IMR-90 (cell line): ENCODE results near the gene EIF4EBP2. TPM values are rescaled to one million over a fixed set of nuclear protein-coding genes. Genes with fewer than 3 reads are reported as not detected.

Source experiments
- ATAC-seq: fragments of 200-7000 bp; cut with Tn5 transposase; 2 replicates; pipeline ENCODE4 v1.9.1; 2020; ENCODE audit warnings: low read depth, mild to moderate bottlenecking, moderate library complexity
- BruUV-seq: library from RNA; stranded (reverse); fragments of 400-500 nt; replicated peaks from 2 replicates; lab custom pipeline; 2021; lab: Mats Ljungman, UMichigan
- CTCF ChIA-PET: fragments of 300-600 bp; formaldehyde crosslinking; extraction: SDS; loops from one replicate; lab custom pipeline; 2021; ENCODE audit warnings: antibody characterized with exemption; lab: Yijun Ruan, JAX
- POLR2A ChIA-PET: fragments of 300-600 bp; sonication (Branson Sonifier 250); formaldehyde crosslinking; loops from one replicate; lab custom pipeline; 2022; ENCODE audit warnings: antibody characterized with exemption; ENCODE audit not compliant: unreplicated experiment; lab: Charles Lee
- DNase-seq: peaks from one replicate; pipeline ENCODE4 v3.0.0; 2013
- H2AFZ ChIP-seq: replicated peaks from 2 replicates; pipeline ENCODE3; 2013; ENCODE audit warnings: low read length, mild to moderate bottlenecking; ENCODE audit not compliant: poor library complexity
- H2AK5ac ChIP-seq: 2 replicates; pipeline ENCODE4 v1.6.1; 2013; ENCODE audit warnings: low read depth, low read length, inconsistent platforms
- H2AK9ac ChIP-seq: replicated peaks from 2 replicates; pipeline ENCODE3; 2013; ENCODE audit warnings: mild to moderate bottlenecking, low read depth, low read length, moderate library complexity; ENCODE audit not compliant: poor library complexity
- H2BK120ac ChIP-seq: 2 replicates; pipeline ENCODE4 v1.6.1; 2013; ENCODE audit warnings: low read depth, low read length, inconsistent platforms
- H2BK15ac ChIP-seq: 3 replicates; pipeline ENCODE4 v1.6.1; 2013; ENCODE audit warnings: low read depth, low read length, inconsistent platforms
- H2BK20ac ChIP-seq: 2 replicates; pipeline ENCODE4 v1.6.1; 2013; ENCODE audit warnings: low read depth, mild to moderate bottlenecking, inconsistent platforms, low read length, moderate library complexity
- H2BK5ac ChIP-seq: 2 replicates; pipeline ENCODE4 v1.6.1; 2013; ENCODE audit warnings: mild to moderate bottlenecking, low read depth, low read length, inconsistent platforms; ENCODE audit not compliant: poor library complexity, severe bottlenecking
- H3K14ac ChIP-seq: replicated peaks from 2 replicates; pipeline ENCODE4 v1.6.1; 2013; ENCODE audit warnings: low read depth, low read length, inconsistent platforms
- H3K18ac ChIP-seq: 2 replicates; pipeline ENCODE4 v1.6.1; 2013; ENCODE audit warnings: low read depth, low read length, control low read depth
- H3K23ac ChIP-seq: 2 replicates; pipeline ENCODE4 v1.6.1; 2013; ENCODE audit warnings: low read depth, low read length, inconsistent platforms
- H3K27ac ChIP-seq: 2 replicates; pipeline ENCODE4 v1.5.1; 2013; ENCODE audit warnings: mild to moderate bottlenecking, control low read depth, low read length; ENCODE audit not compliant: insufficient read depth
- H3K27me3 ChIP-seq: 2 replicates; pipeline ENCODE4 v1.6.1; 2013; ENCODE audit warnings: low read length; ENCODE audit not compliant: control insufficient read depth, insufficient read depth
- H3K36me3 ChIP-seq: 2 replicates; pipeline ENCODE4 v1.6.1; 2013; ENCODE audit warnings: low read length, mixed read lengths; ENCODE audit not compliant: control insufficient read depth, insufficient read depth
- H3K4ac ChIP-seq: 2 replicates; pipeline ENCODE4 v1.6.1; 2013; ENCODE audit warnings: low read depth, low read length, inconsistent platforms
- H3K4me1 ChIP-seq: 2 replicates; pipeline ENCODE4 v1.6.1; 2013; ENCODE audit warnings: low read length, mixed read lengths; ENCODE audit not compliant: control insufficient read depth, insufficient read depth
- H3K4me2 ChIP-seq: 2 replicates; pipeline ENCODE4 v1.6.1; 2013; ENCODE audit warnings: low read depth, mild to moderate bottlenecking, control low read depth, low read length, moderate library complexity
- H3K4me3 ChIP-seq: 2 replicates; pipeline ENCODE4 v1.5.1; 2013; ENCODE audit warnings: low read depth, mild to moderate bottlenecking, control low read depth, low read length, moderate library complexity; ENCODE audit not compliant: insufficient read depth
- H3K56ac ChIP-seq: 2 replicates; pipeline ENCODE4 v1.6.1; 2013; ENCODE audit warnings: low read length, inconsistent platforms; ENCODE audit not compliant: insufficient read depth; ENCODE audit errors: extremely low read depth
- H3K79me1 ChIP-seq, 2 experiments: 2 replicates each; pipeline ENCODE4 v1.6.1; 2013; ENCODE audit warnings: low read length in 2 of 2, inconsistent platforms in 1 of 2, low read depth in 1 of 2
- H3K9ac ChIP-seq: 2 replicates; pipeline ENCODE4 v1.6.1; 2013; ENCODE audit warnings: low read depth, low read length, control low read depth
- H3K9me1 ChIP-seq: 2 replicates; pipeline ENCODE4 v1.6.1; 2013; ENCODE audit warnings: low read length, inconsistent platforms; ENCODE audit not compliant: insufficient read depth
- H3K9me3 ChIP-seq: 2 replicates; pipeline ENCODE4 v1.6.1; 2013; ENCODE audit warnings: low read length; ENCODE audit not compliant: control insufficient read depth, insufficient read depth
- H4K20me1 ChIP-seq: 2 replicates; pipeline ENCODE4 v1.6.1; 2013; ENCODE audit warnings: low read length, inconsistent platforms; ENCODE audit not compliant: insufficient read depth
- H4K5ac ChIP-seq: 2 replicates; pipeline ENCODE4 v1.6.1; 2013; ENCODE audit warnings: mild to moderate bottlenecking, low read depth, low read length, control low read depth
- H4K8ac ChIP-seq, 2 experiments: 2 replicates each; pipeline ENCODE4 v1.6.1; 2013; ENCODE audit warnings: low read depth in 2 of 2, low read length in 2 of 2, control low read depth in 1 of 2, inconsistent platforms in 1 of 2
- H4K91ac ChIP-seq: 2 replicates; pipeline ENCODE4 v1.6.1; 2013; ENCODE audit warnings: low read depth, low read length, inconsistent platforms; ENCODE audit not compliant: insufficient read depth
- RAD21 ChIP-seq: IDR thresholded peaks from 2 replicates; pipeline ENCODE4 v1.6.1; 2012; ENCODE audit warnings: low read length, improper control_type of control experiment
- WGBS, 2 experiments: methylation state at CpG; one replicate each; pipeline versions ENCODE4 v1.1.5 to v1.1.7; 2013; ENCODE audit warnings: missing lambda C conversion rate in 2 of 2; ENCODE audit not compliant: insufficient read length in 1 of 2; ENCODE audit errors: extremely low coverage in 2 of 2; 5-methylcytosine and 5-hydroxymethylcytosine counted together
- dilution Hi-C: fragments of 300-500 bp; cut with HindIII; formaldehyde crosslinking; loops from one replicate; pipeline ENCODE4 v1.14.3; 2018; ENCODE audit warnings: low sequenced_read_pairs; ENCODE audit not compliant: unreplicated experiment
- in situ Hi-C: fragments of 300-500 bp; cut with MboI; formaldehyde crosslinking; loops from 3 replicates; pipeline ENCODE4 v1.14.3; 2019; ENCODE audit warnings: low sequenced_read_pairs, inconsistent platforms, mixed read lengths
- intact Hi-C: fragments of 100-400 bp; cut with micrococcal nuclease; formaldehyde crosslinking; loops from 2 replicates; pipeline ENCODE4 v1.10.0; 2022
- polyA plus RNA-seq, 3 experiments: library from polyadenylated mRNA; depleted of rRNA; stranded (reverse); fragments of >200 nt; gene quantifications; 2 replicates each; pipeline ENCODE4 v1.2.3, GENCODE V29; 2012; ENCODE audit warnings: low replicate concordance in 1 of 3
- total RNA-seq: library from RNA; depleted of rRNA; stranded (reverse); fragments of >200 nt; gene quantifications from 2 replicates; pipeline ENCODE4 v1.2.3, GENCODE V29; 2012

EIF4EBP2 gene
- total and polyA plus RNA-seq, 2 of the 4 experiments (the other 2 are of a cell fraction): 13.7 to 15.6 TPM

- Histone ChIP-seq H3K27me3 (peaks cover 51% of the 10 kb centered on the region), H3K4me2 (peak within 1 kb of the TSS; percentile 31; the same call in 1 of the 2 replicates), H3K9me3 (no peaks in the 10 kb centered on the region; the same call in 1 of the 2 replicates), H3K4me3 (no peak within 1 kb of the TSS), H4K20me1 (peaks cover 11% of the 10 kb centered on the region), H2AK5ac (no peak within 1 kb of the TSS), H3K9ac (no peak within 1 kb of the TSS), H3K36me3 (no peaks in the 10 kb centered on the region), H3K79me1 (no peaks in the 10 kb centered on the region), H3K56ac (no peak within 1 kb of the TSS), H3K18ac (no peak within 1 kb of the TSS), H3K27ac (no peak within 1 kb of the TSS), H2AFZ (peak within 1 kb of the TSS; percentile 68), H3K14ac (no peak within 1 kb of the TSS), H3K4me1 (peaks cover 2% of the 10 kb centered on the region; the same call in 1 of the 2 replicates), H2AK9ac (peak within 1 kb of the TSS; percentile 30), H3K4ac (no peak within 1 kb of the TSS), H3K9me1 (no peaks in the 10 kb centered on the region), H4K5ac (no peak within 1 kb of the TSS), H2BK15ac (no peak within 1 kb of the TSS), H4K8ac (no peak within 1 kb of the TSS), H2BK20ac (no peak within 1 kb of the TSS), H2BK5ac (no peak within 1 kb of the TSS), H4K91ac (no peak within 1 kb of the TSS), H3K23ac (peak within 1 kb of the TSS; percentile 59), H2BK120ac (no peak within 1 kb of the TSS)
- WGBS, 2 experiments: 18% methylated on average over 11 of the region's 60 CpGs; no CpG with 5 or more reads in 1 of the 2 experiments
- dilution Hi-C loops (no loop called here), intact Hi-C loops (no loop called here), in situ Hi-C loops (no loop called here)
- TF ChIP-seq RAD21: no peak
- no peak for DNase-seq
- peak; percentile 14; the same call in 1 of the 2 replicates for ATAC-seq
- CTCF ChIA-PET: no interaction called here
- BruUV-seq: no TSS peak
- POLR2A ChIA-PET: no interaction called here
These were observed 37.4 kb downstream of the EIF4EBP2 start, which contains the start of gene NODAL for GRCh38 chr10:70441161-70441894. TSS of gene NODAL (minus strand) at chr10:70441681. CDS start at chr10:70441667, 14 bp downstream.
